Nephron progenitor cell (in vitro differentiated cells): ENCODE results near the gene DEPDC1B.
"Not testable (repeated sequence)": the region's sequence is repeated elsewhere in the genome, so short reads cannot be mapped to it uniquely, and the experiment has no call there.

ENCODE experiments used
- DNase-seq: peaks from one replicate; pipeline ENCODE4 v3.0.0; 2021
- H3K27ac Mint-ChIP-seq: 2 replicates; pipeline ENCODE4 v1.8.0; 2021; ENCODE audit warnings: mild to moderate bottlenecking, moderate library complexity, mixed read lengths
- H3K27me3 Mint-ChIP-seq: 2 replicates; pipeline ENCODE4 v1.8.0; 2021; ENCODE audit warnings: mild to moderate bottlenecking, low read depth, mixed read lengths; ENCODE audit not compliant: poor library complexity
- H3K36me3 Mint-ChIP-seq: 2 replicates; pipeline ENCODE4 v1.8.0; 2021; ENCODE audit warnings: low read depth, mixed read lengths
- H3K4me1 Mint-ChIP-seq: 2 replicates; pipeline ENCODE4 v1.8.0; 2021; ENCODE audit warnings: mixed read lengths
- H3K4me3 Mint-ChIP-seq: 2 replicates; pipeline ENCODE4 v1.8.0; 2021; ENCODE audit warnings: mild to moderate bottlenecking, moderate library complexity, mixed read lengths
- H3K9me3 Mint-ChIP-seq: 2 replicates; pipeline ENCODE4 v1.8.0; 2021; ENCODE audit warnings: mild to moderate bottlenecking, moderate library complexity, mixed read lengths
- TF ChIP-seq, protein P1 (sequence below): fragments of 200-600 bp; sonication (generic); IDR thresholded peaks from 2 replicates; pipeline ENCODE4 v1.5.0; 2021; ENCODE audit warnings: antibody characterized with exemption

Gene DEPDC1B

DNA sequence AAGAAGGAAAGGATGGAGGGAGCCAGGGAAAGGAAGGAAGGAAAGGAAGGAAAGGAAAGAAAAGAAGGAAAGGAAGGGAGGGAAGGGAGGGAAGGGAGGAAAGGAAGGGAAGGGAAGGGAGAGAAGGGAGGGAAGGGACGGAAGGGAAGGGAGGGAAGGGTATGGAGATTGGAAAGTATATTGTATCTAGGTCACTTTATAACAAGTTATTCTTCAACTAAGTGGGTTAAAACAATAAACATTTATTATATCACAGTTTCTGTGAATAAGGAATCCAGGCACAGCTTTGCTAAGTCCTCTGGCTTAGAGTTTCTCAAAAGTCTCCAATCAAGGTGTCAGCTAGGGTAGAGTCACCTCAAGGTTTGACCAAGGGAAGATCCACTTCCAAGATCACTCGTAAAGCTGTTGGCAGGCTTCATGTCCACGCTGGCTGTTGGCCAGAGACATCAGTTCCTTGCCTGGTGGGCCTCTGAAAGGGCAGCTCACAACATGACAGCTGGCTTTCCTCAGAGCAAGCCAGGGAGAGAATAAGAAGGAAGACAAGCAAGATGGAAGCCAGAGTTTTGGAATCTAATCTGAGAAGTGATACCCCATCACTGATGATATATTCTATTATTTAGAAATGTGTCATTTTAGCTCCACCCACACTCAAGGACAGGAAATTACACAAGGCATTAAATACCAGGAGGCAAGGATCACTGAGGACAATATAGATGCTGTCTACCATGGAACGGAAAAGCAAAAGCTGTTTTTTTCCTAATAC, 105.1 kb downstream of the DEPDC1B start:
- H3K4me3 Mint-ChIP-seq, result no peak overlapping the region
- H3K27ac Mint-ChIP-seq, result no peak overlapping the region
- H3K9me3 Mint-ChIP-seq, result peaks cover 10% of the 10 kb centered on the region
- peaks cover 62% of the 10 kb centered on the region for H3K36me3 Mint-ChIP-seq
- TF ChIP-seq, protein P1, sequence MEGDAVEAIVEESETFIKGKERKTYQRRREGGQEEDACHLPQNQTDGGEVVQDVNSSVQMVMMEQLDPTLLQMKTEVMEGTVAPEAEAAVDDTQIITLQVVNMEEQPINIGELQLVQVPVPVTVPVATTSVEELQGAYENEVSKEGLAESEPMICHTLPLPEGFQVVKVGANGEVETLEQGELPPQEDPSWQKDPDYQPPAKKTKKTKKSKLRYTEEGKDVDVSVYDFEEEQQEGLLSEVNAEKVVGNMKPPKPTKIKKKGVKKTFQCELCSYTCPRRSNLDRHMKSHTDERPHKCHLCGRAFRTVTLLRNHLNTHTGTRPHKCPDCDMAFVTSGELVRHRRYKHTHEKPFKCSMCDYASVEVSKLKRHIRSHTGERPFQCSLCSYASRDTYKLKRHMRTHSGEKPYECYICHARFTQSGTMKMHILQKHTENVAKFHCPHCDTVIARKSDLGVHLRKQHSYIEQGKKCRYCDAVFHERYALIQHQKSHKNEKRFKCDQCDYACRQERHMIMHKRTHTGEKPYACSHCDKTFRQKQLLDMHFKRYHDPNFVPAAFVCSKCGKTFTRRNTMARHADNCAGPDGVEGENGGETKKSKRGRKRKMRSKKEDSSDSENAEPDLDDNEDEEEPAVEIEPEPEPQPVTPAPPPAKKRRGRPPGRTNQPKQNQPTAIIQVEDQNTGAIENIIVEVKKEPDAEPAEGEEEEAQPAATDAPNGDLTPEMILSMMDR, result no peak
- no peaks in the 10 kb centered on the region for H3K27me3 Mint-ChIP-seq
- no peaks in the 10 kb centered on the region for H3K4me1 Mint-ChIP-seq
- no peak for DNase-seq

DNA sequence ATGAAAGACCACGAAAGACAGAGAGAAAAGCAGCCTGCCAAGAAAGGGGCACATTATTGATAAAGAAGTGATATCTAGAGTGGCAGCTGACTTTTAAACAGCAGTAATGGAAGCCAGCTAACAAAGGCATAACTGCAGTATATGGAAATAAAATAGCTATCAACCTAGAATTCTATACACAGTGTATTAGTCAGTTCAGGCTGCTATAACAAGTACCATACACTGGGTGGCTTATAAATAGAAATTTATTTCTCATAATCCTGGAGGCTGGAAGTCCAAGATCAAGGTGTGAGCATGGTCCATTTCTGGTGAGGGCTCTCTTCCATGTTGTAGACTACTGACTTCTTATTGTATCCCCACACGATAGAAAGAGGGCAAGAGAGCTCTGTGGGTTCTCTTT, 109.8 kb downstream of the DEPDC1B start:
- Mint-ChIP-seq H3K4me1 (no peaks in the 10 kb centered on the region), H3K9me3 (peaks cover 8% of the 10 kb centered on the region), H3K36me3 (peaks cover 36% of the 10 kb centered on the region), H3K27ac (no peak overlapping the region), H3K4me3 (no peak overlapping the region), H3K27me3 (no peaks in the 10 kb centered on the region)
- TF ChIP-seq, protein P1, result no peak
- DNase-seq, result no peak

DNA sequence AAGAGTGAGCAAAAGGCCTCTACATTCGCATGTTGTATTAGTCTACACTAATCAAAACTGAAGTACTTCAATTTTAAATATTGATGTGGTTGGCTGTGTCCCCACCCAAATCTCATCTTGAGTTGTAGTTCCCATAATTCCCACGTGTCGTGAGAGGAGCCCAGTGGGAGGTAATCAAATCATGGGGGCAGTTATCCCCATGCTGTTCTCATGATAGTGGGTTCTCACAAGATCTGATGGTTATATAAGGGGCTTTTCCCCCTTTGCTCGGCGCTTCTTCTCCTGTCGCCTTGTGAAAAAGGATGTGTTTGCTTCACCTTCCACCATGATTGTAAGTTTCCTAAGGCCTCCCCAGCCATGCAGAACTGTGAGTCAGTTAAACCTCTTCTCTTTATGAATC, 112.7 kb downstream of the DEPDC1B start:
- not testable (repeated sequence) for H3K9me3 Mint-ChIP-seq, DNase-seq, H3K4me3 Mint-ChIP-seq, H3K27ac Mint-ChIP-seq, H3K27me3 Mint-ChIP-seq, H3K4me1 Mint-ChIP-seq
- peaks cover 22% of the 10 kb centered on the region for H3K36me3 Mint-ChIP-seq

DNA sequence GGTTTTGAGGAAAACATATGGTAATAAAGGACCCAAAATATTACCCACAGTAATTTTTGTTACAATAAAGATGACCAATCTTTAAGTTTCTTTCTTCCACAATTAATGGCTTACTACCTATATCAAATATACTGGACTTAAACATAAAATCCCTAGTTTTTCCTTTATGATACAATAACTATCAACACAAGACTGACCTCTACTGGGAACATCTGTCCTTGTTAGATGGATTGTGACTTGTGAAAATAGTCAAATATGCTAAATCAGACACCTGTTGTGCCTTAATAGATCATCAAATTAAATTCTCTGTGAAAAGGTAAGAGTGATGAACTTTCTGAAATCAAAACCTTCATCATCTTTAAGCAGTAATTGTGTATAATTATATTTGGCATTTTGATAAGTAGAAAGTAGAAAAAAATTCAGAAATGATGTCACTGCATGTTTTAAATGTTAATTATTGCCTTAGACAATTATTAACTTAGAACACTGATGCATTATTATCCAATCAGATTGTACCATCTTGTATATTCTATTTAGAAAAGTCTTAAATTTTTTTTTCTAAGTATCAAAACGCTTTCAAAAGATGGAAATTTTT, 113.6 kb downstream of the DEPDC1B start:
- no peaks in the 10 kb centered on the region for H3K27me3 Mint-ChIP-seq
- no peak for DNase-seq
- no peaks in the 10 kb centered on the region for H3K4me1 Mint-ChIP-seq
- TF ChIP-seq, protein P1, result peak; percentile 20
- no peak overlapping the region for H3K27ac Mint-ChIP-seq
- H3K36me3 Mint-ChIP-seq, result peaks cover 19% of the 10 kb centered on the region
- H3K4me3 Mint-ChIP-seq, result no peak overlapping the region
- no peaks in the 10 kb centered on the region for H3K9me3 Mint-ChIP-seq

DNA sequence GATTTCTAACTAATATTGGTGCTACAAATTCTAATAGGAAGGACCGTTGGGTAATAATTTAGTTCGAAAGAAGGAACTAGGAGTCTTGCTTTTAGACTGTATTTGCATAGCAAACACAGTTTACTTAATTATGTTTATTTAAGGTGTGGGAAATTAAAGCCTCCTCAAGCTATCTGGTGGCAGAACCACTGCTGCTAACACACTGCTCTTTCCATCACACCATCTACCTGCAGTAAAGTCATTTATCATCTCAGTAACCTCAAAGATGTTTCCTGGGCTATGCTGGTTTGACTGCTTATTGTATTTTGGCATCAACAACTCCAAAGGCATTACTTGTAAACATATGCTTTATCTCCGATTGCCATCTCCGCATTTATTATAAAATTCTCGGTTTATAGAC, 114.3 kb downstream of the DEPDC1B start:
- Mint-ChIP-seq H3K27ac (no peak overlapping the region), H3K4me1 (no peaks in the 10 kb centered on the region)

DNA sequence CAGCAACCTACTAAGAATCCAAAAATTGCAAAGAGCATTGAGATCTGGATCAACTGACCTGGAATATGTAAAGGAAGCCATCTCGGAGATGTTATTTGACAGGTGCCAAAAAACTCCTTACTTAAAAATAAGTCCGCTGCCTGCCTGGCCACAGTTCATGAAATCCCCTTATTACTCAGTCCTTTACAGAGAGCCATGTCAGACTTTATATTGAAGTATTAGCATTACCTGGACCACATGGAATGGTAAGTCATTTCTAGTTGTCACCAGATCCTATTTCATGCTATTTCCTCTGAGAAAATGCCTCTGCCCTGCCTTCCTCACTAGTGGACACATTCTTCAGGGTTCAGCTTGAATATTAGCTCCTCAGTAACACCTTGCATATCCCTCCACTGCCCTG, 115.7 kb downstream of the DEPDC1B start:
- TF ChIP-seq, protein P1, result no peak

More for the DNA sequence above, 114.3 kb downstream of the DEPDC1B start:
- Mint-ChIP-seq H3K9me3 (no peaks in the 10 kb centered on the region), H3K4me3 (no peak overlapping the region), H3K36me3 (peaks cover 19% of the 10 kb centered on the region), H3K27me3 (no peaks in the 10 kb centered on the region)
- no peak for DNase-seq
- TF ChIP-seq, protein P1, result no peak

More for the DNA sequence above, 115.7 kb downstream of the DEPDC1B start:
- Mint-ChIP-seq H3K4me1 (no peaks in the 10 kb centered on the region), H3K27ac (no peak overlapping the region), H3K36me3 (peaks cover 21% of the 10 kb centered on the region), H3K9me3 (peaks cover 2% of the 10 kb centered on the region), H3K27me3 (no peaks in the 10 kb centered on the region), H3K4me3 (no peak overlapping the region)
- DNase-seq, result no peak
